ENCODE data around the gene APOF. TPM values are rescaled to one million over a fixed set of nuclear protein-coding genes. Genes with fewer than 3 reads are reported as not detected.

Gene APOF
- total and polyA plus RNA-seq, 9 of the 15 experiments (the other 6 are each of a cell fraction or from before 2014, with no cell fraction given): 0.09 to 0.15 (median 0.12) TPM; not detected in 5

GRCh38 chr12:56336361-56337167, 26.1 kb downstream of the APOF start (continued):
- TF ChIP-seq ATF6 (CRISPR knock-in tag; IDR thresholded peaks at IDR 0.05) (no peak), BCL6 (CRISPR knock-in tag; IDR thresholded peaks at IDR 0.05) (no peak), ERF (CRISPR knock-in tag; IDR thresholded peaks at IDR 0.05) (no peak), NFIX (CRISPR knock-in tag; IDR thresholded peaks at IDR 0.05; ENCODE audit: low read depth) (no peak), NR2C1 (IDR thresholded peaks at IDR 0.05) (peak; percentile 96), NR2C1 (tag; IDR thresholded peaks at IDR 0.05) (peak; percentile 97), ZNF444 (CRISPR knock-in tag; IDR thresholded peaks at IDR 0.05) (no peak), GATA2 (CRISPR knock-in tag; IDR thresholded peaks at IDR 0.05) (0 out of 2 replicates have a peak, but pooled peaks have one; percentile 10), CREB3 (tag; conservative IDR thresholded peaks at IDR 0.05; ENCODE audit: low read depth) (peak; percentile 61; the same call in 1 of the 2 replicates), RB1 (IDR thresholded peaks at IDR 0.05; ENCODE audit: low read depth) (no peak), PRPF4 (IDR thresholded peaks at IDR 0.05; ENCODE audit: insufficient read depth, low read depth, low read length, poor library complexity, severe bottlenecking) (no peak), STAT6 (CRISPR knock-in tag; IDR thresholded peaks at IDR 0.05) (no peak), RNF2 (IDR thresholded peaks at IDR 0.05) (peak; percentile 69; the same call in 1 of the 2 replicates), DMBX1 (CRISPR knock-in tag; IDR thresholded peaks at IDR 0.05; ENCODE audit: borderline replicate concordance) (no peak), MYNN (IDR thresholded peaks at IDR 0.05) (0 out of 2 replicates have a peak, but pooled peaks have one; percentile 13), MYNN (CRISPR knock-in tag; IDR thresholded peaks at IDR 0.05) (no peak), ZBTB2 (IDR thresholded peaks at IDR 0.05) (peak; percentile 54; the same call in 1 of the 2 replicates), CHAMP1 (IDR thresholded peaks at IDR 0.05) (no peak), POLR2H (tag; IDR thresholded peaks at IDR 0.05; ENCODE audit: low read depth) (peak; percentile 95)

All from K562 (cell line).